Transverse colon (tissue), 4 donors: Measurements from ENCODE around the gene FOXK2.

ENCODE experiments used
- CTCF ChIP-seq, 5 experiments: fragments of 200-600 bp in 3 of 5; fragments of 450-650 bp in 2 of 5; sonication (generic) in 3 of 5; IDR thresholded peaks; 1 replicate in 2 of 5; 2 replicates in 3 of 5; pipeline ENCODE4 v1.5.1; 2016 to 2017; ENCODE audit warnings: antibody characterized with exemption in 5 of 5, inconsistent platforms in 3 of 5, mild to moderate bottlenecking in 2 of 5, moderate library complexity in 1 of 5
- EP300 ChIP-seq: sonication (generic); formaldehyde crosslinking; IDR thresholded peaks from one replicate; pipeline ENCODE4 v1.6.1; 2017; ENCODE audit warnings: antibody characterized with exemption, low read depth
- POLR2A ChIP-seq: fragments of 450-650 bp; IDR thresholded peaks from one replicate; pipeline ENCODE4 v1.6.1; 2016; ENCODE audit warnings: antibody characterized with exemption, mild to moderate bottlenecking, moderate library complexity
- POLR2AphosphoS5 ChIP-seq, 3 donors: sonication (generic); formaldehyde crosslinking; IDR thresholded peaks; one replicate each; pipeline ENCODE4 v1.6.1; 2016; ENCODE audit warnings: antibody characterized with exemption in 3 of 3

GRCh38 chr17:82582213-82582612 is 62.7 kb downstream of the FOXK2 start:
- no peak for TF ChIP-seq CTCF (IDR thresholded peaks at IDR 0.05)
- no peak for TF ChIP-seq POLR2A
- TF ChIP-seq POLR2AphosphoS5 (IDR thresholded peaks at IDR 0.05), result no peak
- no peak for TF ChIP-seq EP300
